ENCODE measurements around the gene GALNT10.

GALNT10 gene

DNA sequence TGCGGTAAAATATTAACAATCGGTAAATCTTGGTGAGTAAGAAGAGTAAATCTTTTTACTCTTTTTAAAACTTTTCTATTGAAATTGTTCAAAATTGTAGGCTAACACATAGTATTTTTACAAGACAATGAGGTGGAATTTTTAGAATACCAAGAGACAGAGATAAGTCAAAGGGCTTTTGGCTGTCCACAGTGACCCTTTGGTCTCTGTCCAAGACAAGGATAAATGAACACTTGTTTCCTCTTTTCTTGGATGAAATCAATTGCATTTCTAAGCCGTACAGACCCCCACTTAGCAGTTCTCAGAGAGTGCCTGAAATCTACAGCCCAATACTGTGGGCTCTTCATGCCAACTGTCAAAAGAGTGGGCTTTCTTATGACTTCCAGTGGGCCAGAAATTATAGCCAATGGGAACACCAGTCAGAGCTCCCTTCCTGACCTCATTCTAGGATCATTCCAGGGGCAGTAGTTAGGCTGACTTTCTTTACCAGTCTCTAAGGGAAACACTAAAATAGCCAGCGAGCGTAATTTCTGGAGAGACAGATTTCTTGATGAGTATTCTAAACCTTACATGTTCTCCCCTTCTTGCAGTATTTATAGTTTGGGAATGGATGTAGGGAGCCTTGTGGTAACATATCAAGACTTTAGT lies 74.1 kb downstream of the GALNT10 start:
- no peak for DNase-seq (ENCODE audit: low read depth, low spot score)

DNA sequence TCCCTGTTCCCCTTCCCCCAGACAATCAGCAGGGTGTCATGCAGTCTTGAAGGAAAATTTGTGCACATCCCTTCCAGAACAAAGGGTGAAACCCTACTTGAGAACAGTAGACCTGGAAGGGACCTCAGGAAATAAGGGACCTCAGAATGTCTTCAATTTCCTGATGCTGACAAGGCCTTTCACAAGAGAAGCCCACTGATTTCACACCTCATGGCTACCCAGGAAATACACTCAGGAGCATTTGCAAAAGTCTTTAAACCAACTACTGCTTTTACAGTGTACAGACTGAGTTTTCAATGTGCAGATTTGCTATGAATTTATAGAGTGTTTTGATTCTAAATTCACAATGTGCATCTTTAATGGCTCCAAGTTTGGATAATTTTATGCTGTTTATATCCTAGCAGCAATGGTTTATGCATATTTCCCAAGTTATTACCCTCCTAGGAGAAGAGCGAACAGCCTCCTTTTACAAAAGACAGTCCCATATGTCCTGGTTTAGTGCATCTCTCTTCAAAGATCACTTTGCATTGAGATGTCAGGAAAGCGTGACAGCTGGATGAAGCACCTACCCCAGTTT lies 74.8 kb downstream of the GALNT10 start:
- no peak for DNase-seq (ENCODE audit: low read depth, low spot score)

DNA sequence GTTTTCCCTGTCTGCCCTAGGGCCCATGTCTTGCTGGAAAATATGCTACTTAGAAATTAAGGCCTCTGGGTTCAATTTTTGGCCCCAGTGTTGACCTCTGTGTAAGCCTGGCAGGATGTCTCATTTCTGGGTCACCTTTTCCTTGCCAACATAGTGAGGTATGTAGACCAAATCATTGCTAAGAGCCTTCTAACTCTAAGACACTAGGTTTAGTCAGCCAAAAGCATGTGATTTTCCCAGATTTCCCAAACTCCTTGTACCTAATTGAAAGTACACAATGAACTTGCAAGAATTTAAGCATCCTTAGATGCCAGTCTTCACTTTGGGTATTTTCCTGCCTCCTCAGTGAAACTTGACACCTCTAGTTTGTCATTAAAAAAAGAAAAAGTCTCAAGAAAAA lies 77.0 kb downstream of the GALNT10 start:
- DNase-seq (ENCODE audit: low read depth, low spot score) = no peak

GRCh38 chr5:154268073-154268472 lies 77.5 kb downstream of the GALNT10 start:
- DNase-seq (ENCODE audit: low read depth, low spot score) = no peak

GRCh38 chr5:154269414-154269813 lies 78.9 kb downstream of the GALNT10 start:
- no peak for DNase-seq (ENCODE audit: low read depth, low spot score)

DNA sequence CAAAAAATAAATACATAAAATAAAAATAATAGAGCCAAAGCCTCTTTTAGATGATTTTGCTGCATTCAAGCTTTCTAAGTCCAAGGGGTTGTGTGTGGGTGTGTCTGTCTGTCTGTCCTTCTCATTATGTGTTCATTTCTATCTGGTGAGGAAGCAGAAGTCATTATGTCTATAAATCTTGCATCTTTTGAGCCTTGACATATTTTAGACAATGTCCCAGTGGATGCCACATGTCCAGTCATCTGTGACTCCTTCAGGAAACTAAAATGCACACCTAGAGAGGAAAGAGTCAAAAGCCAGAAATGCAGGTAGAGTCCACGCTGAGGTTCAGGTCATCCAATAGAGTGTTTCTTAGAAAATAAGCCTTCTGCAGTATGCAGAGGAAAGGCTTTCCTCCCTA lies 80.9 kb downstream of the GALNT10 start:
- DNase-seq (ENCODE audit: low read depth, low spot score) = no peak

GRCh38 chr5:154271936-154272514 lies 81.5 kb downstream of the GALNT10 start:
- no peak for DNase-seq (ENCODE audit: low read depth, low spot score)

- DNase-seq (ENCODE audit: low read depth, low spot score) = no peak
Observed at GRCh38 chr5:154273028-154273617, 82.6 kb downstream of the GALNT10 start.

GRCh38 chr5:154273963-154274827 lies 83.7 kb downstream of the GALNT10 start:
- DNase-seq (ENCODE audit: low read depth, low spot score) = no peak

DNA sequence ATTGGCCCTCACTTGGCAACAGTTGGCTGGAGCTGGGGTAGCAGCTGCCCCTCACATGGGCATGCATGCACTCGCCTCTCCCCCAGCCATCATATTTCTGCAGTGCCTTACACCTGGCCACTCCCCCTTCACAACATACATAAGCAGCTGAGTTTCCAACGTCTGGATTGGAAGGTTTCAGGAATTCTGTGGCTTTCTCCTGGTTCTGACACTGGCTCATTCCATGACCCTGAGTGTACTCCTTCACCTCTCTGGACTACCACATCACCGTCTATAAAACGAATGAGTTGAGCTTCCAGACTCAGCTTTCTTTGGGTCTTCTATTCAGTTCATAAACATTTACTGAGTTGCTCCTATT lies 84.3 kb downstream of the GALNT10 start:
- DNase-seq (ENCODE audit: low read depth, low spot score) = no peak

DNA sequence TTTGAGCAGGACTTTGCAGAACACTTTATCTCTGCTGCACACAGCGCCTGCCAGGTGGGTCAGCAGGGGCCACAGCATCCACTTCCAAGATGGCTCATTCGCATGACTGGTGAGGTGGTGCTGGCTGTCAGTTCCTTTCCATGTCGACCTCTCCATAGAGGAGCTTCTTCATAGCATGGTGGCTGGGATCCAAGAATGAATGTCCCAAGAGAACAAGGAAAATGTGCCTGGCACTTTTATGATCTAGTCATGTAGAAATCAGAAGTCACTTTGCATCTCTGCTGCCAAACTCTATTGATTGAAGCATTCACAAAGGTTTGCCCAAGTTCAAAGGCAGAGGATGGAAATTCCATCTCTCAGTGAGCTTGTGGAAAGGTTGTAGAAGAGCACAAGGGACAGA lies 85.0 kb downstream of the GALNT10 start:
- DNase-seq (ENCODE audit: low read depth, low spot score) = no peak

DNA sequence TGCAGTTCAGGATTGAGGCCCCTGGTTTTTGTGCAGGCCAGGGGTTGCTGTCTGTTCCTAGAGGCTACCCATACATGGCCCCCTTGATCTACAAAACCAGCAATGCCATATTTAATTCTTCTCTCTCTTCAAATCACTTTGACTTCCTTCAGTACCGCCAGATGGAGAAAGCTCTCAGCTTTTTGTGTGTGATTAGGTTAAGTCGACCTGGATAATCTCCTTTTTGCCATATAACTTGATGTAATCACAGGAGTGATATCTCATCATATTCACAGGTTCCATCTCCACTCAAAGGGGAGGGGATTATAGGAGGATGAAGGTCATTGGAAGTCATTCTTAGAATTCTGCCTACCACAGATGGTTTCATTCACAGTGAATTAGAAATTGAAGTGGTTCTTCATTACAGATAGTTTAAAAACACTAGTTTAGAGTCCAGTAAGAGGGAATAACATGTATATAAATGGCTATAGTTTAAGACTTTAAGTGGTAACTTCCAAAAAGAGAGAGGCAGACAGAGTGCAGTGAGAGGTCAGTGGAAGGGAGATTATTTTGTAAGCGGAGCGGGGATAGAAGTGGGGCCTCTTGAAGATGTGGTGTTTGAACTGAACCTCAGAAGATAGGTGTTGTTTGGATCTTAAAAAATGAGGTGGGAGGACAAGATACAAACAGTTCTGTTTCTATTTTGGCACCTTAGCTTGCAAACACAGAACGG lies 85.9 kb downstream of the GALNT10 start:
- DNase-seq (ENCODE audit: low read depth, low spot score) = no peak

DNA sequence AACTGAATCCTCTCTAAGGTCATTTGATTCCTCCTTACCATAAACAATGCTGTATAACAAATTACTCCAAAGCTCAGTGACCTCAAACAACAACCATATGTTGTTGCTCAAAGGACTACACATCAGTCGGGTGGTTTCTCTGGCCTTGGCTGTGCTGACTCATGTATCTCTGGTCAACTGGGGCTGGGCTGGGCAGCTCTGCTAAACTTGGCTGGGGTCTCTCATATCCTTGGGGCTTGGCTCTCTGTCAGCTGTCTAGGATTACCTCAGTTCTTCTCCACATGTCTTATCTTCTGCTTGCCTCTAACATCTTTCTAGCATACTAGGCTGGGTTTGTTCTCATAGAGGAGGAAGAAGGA lies 86.4 kb downstream of the GALNT10 start:
- peak; percentile 41 for DNase-seq (ENCODE audit: low read depth, low spot score)

DNA sequence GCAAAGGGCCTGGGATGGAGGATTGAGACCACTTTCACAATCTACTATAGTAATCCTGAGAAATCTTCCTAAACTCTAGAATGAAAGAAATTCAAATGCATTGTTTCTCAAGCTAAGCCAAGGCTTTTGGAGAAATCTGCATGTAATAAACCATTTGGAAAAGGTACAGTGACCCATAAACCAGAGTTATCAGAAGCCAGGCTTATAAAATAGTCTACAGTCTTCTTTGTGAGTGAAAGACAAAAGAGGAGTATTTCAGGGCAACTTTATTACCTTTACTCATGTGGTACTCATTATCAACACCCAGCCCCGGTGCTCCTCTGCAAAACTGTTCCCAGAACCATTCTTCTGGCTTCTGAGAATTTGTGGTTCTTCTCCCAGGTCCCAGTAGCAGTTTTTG lies 87.0 kb downstream of the GALNT10 start:
- no peak for DNase-seq (ENCODE audit: low read depth, low spot score)

DNA sequence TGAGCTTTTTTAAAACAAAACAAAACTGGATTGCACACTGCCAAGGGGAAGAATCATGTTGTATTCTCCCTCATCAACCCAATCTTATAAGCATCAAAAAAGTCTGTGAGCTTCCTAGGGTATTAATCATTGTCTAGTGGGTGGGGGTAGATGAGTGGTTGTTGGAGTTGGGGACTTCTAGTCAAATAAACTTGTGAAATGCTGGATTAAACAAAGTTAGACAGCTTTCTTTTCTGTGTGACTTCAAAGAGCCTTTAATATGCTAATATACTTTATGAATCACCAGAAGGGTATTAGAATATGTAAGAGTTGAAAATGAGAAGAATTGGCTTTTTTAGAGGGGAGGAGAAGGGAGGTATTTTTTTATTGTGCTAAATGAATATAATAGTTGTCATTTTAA lies 87.7 kb downstream of the GALNT10 start:
- no peak for DNase-seq (ENCODE audit: low read depth, low spot score)

- no peak for DNase-seq (ENCODE audit: low read depth, low spot score)
Observed at GRCh38 chr5:154278908-154279307, 88.4 kb downstream of the GALNT10 start.

- DNase-seq (ENCODE audit: low read depth, low spot score) = no peak
Observed at GRCh38 chr5:154284433-154284832, 93.9 kb downstream of the GALNT10 start.

GRCh38 chr5:154285661-154286408 lies 95.3 kb downstream of the GALNT10 start:
- DNase-seq (ENCODE audit: low read depth, low spot score) = no peak

DNA sequence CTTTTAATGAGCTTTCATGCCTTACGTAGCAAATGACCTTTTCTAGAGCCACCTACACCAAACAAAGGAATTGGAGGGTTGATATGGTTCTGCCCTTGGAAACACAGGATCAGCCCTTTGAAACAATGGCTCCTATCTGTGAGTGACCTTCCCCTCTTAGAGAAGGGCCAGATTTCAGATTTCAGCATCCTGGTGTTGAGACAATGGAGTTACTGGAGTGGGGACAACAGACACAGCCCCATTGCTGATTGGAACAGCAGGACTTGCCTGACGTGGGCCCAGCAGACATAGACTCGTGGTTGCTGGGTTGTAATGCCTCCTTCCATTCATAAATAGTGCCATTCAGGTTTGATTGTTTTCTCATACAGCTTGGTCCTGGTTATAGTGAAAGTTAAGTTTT lies 96.0 kb downstream of the GALNT10 start:
- no peak for DNase-seq (ENCODE audit: low read depth, low spot score)

DNA sequence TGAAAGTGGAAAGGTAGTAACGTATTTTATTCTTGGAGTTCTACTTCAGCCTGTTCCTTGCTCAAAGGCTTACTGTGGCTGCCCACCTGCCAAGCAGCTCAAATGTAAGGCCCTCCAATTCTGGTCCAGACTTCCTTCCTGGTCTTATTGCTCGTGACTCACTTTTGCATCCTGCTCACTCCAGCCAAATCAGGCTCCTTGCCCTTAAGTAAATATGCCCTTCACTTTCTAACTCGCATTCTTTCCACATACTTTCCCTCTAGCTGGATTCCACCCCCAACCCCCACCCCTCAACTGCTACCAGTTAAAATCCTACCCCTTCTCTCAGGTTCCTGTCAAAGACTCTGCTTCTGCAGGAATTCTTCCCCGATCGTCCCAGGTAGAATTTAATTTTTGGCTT lies 96.6 kb downstream of the GALNT10 start:
- DNase-seq (ENCODE audit: low read depth, low spot score) = no peak

DNA sequence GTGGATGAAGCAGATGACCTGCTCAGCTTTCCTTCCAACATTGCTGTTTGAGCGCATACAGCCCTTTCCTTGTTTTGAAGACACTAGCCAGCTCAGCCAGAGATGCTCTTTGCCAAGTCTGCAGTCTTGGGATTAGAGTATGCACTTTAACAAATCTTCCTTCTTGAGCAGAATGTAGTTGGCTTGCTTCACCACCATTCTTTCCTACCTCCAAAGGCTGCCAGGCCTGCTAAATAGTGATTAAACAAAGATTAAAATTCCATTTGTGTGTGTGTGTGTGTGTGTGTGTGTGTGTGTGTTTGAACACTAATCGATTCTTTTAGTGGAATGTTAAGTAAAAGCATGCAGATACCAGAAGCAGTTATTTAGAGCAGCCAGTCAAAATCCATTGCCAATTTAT lies 97.6 kb downstream of the GALNT10 start:
- no peak for DNase-seq (ENCODE audit: low read depth, low spot score)

All from brain pericyte (primary cell).